MM.1S (cell line): ENCODE data around the gene ATXN1.

Experiments
- DNase-seq: peaks from one replicate; pipeline ENCODE4 v3.0.0-alpha.2; 2015
- H2AFZ ChIP-seq: fragments of 300-600 bp; sonication (generic); 2 replicates; pipeline ENCODE4 v1.6.0; 2016; ENCODE audit warnings: antibody characterized with exemption, low read length
- H3F3A ChIP-seq: fragments of 300-600 bp; sonication (generic); 2 replicates; pipeline ENCODE4 v1.6.1; 2016; ENCODE audit warnings: mild to moderate bottlenecking, antibody characterized with exemption, low read length, moderate library complexity, mixed read lengths; ENCODE audit not compliant: insufficient read depth
- H3K27ac ChIP-seq: fragments of 300-600 bp; sonication (generic); 2 replicates; pipeline ENCODE4 v1.5.1; 2016; ENCODE audit warnings: mild to moderate bottlenecking, low read length
- H3K27me3 ChIP-seq: fragments of 300-600 bp; sonication (generic); replicated peaks from 2 replicates; pipeline ENCODE4 v1.6.0; 2016; ENCODE audit warnings: low read length; ENCODE audit not compliant: insufficient read depth
- H3K36me3 ChIP-seq: fragments of 300-600 bp; sonication (generic); replicated peaks from 2 replicates; pipeline ENCODE4 v1.6.1; 2016; ENCODE audit warnings: mild to moderate bottlenecking, low read length, mixed read lengths; ENCODE audit not compliant: insufficient read depth
- H3K4me1 ChIP-seq: fragments of 300-600 bp; sonication (generic); 2 replicates; pipeline ENCODE4 v1.6.1; 2016; ENCODE audit warnings: low read length, mixed read lengths
- H3K4me2 ChIP-seq: fragments of 300-600 bp; sonication (generic); 2 replicates; pipeline ENCODE4 v1.6.0; 2016; ENCODE audit warnings: low read depth, low read length
- H3K4me3 ChIP-seq: fragments of 300-600 bp; sonication (generic); 2 replicates; pipeline ENCODE4 v1.5.1; 2016; ENCODE audit warnings: low read length, mixed read lengths
- H3K79me2 ChIP-seq: fragments of 300-600 bp; sonication (generic); 2 replicates; pipeline ENCODE4 v1.6.1; 2016; ENCODE audit warnings: mixed run types, low read length, mixed read lengths
- H3K9ac ChIP-seq: fragments of 300-600 bp; sonication (generic); 2 replicates; pipeline ENCODE4 v1.6.1; 2016; ENCODE audit warnings: low read length, mixed read lengths
- H3K9me2 ChIP-seq: fragments of 300-600 bp; sonication (generic); replicated peaks from 2 replicates; pipeline ENCODE4 v1.6.1; 2016; ENCODE audit warnings: mild to moderate bottlenecking, low read length, mixed read lengths; ENCODE audit not compliant: insufficient read depth
- H3K9me3 ChIP-seq: fragments of 300-600 bp; sonication (generic); replicated peaks from 2 replicates; pipeline ENCODE4 v1.6.1; 2016; ENCODE audit warnings: mild to moderate bottlenecking, low read length, mixed read lengths; ENCODE audit not compliant: insufficient read depth
- H4K20me1 ChIP-seq: fragments of 300-600 bp; sonication (generic); 2 replicates; pipeline ENCODE4 v1.6.1; 2016; ENCODE audit warnings: mild to moderate bottlenecking, low read length, moderate library complexity, mixed read lengths; ENCODE audit not compliant: insufficient read depth
- CTCF ChIP-seq: fragments of 300-600 bp; sonication (generic); IDR thresholded peaks from 2 replicates; pipeline ENCODE4 v1.5.1; 2016; ENCODE audit warnings: antibody characterized with exemption, low read length, mixed read lengths
- EZH2 ChIP-seq: fragments of 300-600 bp; sonication (generic); optimal IDR thresholded peaks from 2 replicates; pipeline ENCODE3; 2017; ENCODE audit warnings: low read depth, mild to moderate bottlenecking, antibody characterized with exemption, low read length, mixed read lengths
- EZH2phosphoT487 ChIP-seq: fragments of 300-600 bp; sonication (generic); IDR thresholded peaks from 2 replicates; pipeline ENCODE4 v1.6.1; 2018; ENCODE audit warnings: antibody characterized with exemption, low read length

Gene ATXN1

DNA sequence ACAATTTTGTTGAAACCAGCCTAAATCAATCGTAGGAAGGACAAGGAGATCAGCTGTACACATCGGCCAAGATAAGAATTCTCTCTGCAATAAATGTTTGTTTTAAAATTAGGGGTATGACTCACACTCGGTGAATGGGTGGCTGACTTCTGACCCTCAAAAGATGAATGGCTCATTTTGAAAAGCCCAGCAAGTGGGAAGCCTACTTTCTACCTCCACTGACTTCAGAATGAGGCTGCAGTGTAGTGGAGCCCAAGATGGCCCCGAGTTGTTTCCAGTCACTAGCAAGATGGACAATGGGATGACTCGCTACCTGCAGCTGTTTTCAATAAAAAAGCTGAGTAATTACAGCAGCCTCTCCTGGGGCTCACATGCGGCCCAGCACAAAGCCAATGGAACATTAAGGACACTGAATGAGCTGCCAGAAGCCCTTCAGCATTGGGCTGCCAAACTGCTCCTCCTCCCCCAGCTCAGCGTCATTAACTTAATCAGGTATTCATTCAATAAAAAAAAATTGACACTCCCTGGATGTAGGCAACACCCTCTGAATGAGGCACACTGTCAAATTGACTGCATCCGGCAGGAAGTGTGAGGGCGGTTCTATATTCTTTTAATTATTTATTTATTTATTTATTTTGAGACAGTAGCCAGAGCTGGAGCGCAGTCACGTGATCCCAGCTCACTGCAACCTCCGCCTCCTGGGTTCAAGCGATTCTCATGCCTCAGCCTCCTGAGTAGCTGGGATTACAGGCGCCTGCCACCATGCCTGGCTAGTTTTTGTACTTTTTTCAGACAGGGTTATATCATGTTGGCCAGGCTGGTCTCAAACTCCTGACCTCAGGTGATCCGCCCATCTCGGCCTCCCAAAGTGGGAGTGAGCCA, 415.6 kb downstream of the ATXN1 start:
- Histone ChIP-seq H3K9ac (no peak overlapping the region), H3K9me2 (no peaks in the 10 kb centered on the region), H3F3A (no peaks in the 10 kb centered on the region), H4K20me1 (no peaks in the 10 kb centered on the region), H3K27me3 (no peaks in the 10 kb centered on the region), H3K9me3 (no peaks in the 10 kb centered on the region), H2AFZ (no peak overlapping the region), H3K4me2 (no peak overlapping the region), H3K4me1 (no peaks in the 10 kb centered on the region), H3K79me2 (no peaks in the 10 kb centered on the region), H3K4me3 (no peak overlapping the region), H3K36me3 (no peaks in the 10 kb centered on the region), H3K27ac (no peak overlapping the region)
- DNase-seq = no peak
- no peak for TF ChIP-seq EZH2phosphoT487
- TF ChIP-seq CTCF = no peak
- TF ChIP-seq EZH2 = no peak

DNA sequence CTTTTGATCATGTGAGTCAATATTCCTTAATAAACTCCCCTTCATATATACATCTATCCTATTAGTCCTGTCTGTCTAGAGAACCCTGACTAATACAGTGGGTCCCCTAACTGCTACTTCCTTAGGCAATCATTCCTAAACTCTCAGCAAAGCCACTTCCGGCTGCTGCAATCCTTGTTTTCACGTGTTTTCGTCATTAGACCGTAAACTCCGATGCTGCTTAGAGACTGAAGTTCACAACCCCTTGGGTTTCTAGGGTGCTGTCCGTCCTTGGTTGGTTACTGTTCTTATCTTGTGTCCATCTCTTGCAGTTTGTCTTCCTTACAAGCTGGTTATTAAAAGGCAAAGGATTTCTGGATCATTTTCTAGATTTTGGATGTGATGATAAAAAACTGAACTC, 416.5 kb downstream of the ATXN1 start:
- Histone ChIP-seq H3K36me3 (no peaks in the 10 kb centered on the region), H3K27ac (no peak overlapping the region), H2AFZ (no peak overlapping the region), H3K4me2 (no peak overlapping the region), H3K9me2 (no peaks in the 10 kb centered on the region), H3K9ac (no peak overlapping the region), H3K9me3 (no peaks in the 10 kb centered on the region), H3K4me1 (no peaks in the 10 kb centered on the region), H4K20me1 (no peaks in the 10 kb centered on the region), H3K27me3 (no peaks in the 10 kb centered on the region), H3F3A (no peaks in the 10 kb centered on the region), H3K4me3 (no peak overlapping the region), H3K79me2 (no peaks in the 10 kb centered on the region)
- no peak for DNase-seq
- TF ChIP-seq EZH2phosphoT487 = no peak
- no peak for TF ChIP-seq CTCF
- TF ChIP-seq EZH2 = no peak

DNA sequence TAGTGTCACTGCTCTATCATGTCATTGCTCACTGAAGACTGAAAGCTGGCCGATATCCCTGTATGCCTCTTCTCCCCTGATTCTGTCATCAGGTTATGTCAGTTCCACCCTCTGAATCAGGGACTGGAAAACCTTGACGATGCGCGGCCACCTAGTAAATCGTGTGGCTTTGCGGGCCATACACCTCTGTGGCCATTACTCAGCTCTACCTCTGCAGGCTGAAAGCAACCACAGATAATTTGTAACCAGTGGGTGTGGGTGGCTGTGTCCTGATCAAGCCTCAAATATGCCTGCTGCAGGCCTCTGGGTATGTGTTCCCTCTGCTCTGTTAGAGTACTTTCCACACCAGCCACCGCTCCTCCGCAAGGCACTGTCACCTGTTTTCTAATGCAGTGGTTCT, 417.7 kb downstream of the ATXN1 start:
- Histone ChIP-seq H3K79me2 (no peaks in the 10 kb centered on the region), H3K9me2 (no peaks in the 10 kb centered on the region), H3K4me3 (no peak overlapping the region), H3K4me2 (no peak overlapping the region), H3K9me3 (no peaks in the 10 kb centered on the region), H3K36me3 (no peaks in the 10 kb centered on the region), H3K9ac (no peak overlapping the region), H2AFZ (no peak overlapping the region), H3K27me3 (no peaks in the 10 kb centered on the region), H3K4me1 (no peaks in the 10 kb centered on the region), H3K27ac (no peak overlapping the region), H4K20me1 (no peaks in the 10 kb centered on the region), H3F3A (no peaks in the 10 kb centered on the region)
- TF ChIP-seq EZH2 = no peak
- TF ChIP-seq CTCF = no peak
- TF ChIP-seq EZH2phosphoT487 = no peak
- no peak for DNase-seq
